HG03066 (cell line): ENCODE measurements around the gene NPY1R.

Source experiments
- ATAC-seq: cut with Tn5 transposase; IDR thresholded peaks from one replicate; pipeline ENCODE4 v1.9.1; 2021; ENCODE audit warnings: low read depth; ENCODE audit not compliant: unreplicated experiment

Gene NPY1R

DNA sequence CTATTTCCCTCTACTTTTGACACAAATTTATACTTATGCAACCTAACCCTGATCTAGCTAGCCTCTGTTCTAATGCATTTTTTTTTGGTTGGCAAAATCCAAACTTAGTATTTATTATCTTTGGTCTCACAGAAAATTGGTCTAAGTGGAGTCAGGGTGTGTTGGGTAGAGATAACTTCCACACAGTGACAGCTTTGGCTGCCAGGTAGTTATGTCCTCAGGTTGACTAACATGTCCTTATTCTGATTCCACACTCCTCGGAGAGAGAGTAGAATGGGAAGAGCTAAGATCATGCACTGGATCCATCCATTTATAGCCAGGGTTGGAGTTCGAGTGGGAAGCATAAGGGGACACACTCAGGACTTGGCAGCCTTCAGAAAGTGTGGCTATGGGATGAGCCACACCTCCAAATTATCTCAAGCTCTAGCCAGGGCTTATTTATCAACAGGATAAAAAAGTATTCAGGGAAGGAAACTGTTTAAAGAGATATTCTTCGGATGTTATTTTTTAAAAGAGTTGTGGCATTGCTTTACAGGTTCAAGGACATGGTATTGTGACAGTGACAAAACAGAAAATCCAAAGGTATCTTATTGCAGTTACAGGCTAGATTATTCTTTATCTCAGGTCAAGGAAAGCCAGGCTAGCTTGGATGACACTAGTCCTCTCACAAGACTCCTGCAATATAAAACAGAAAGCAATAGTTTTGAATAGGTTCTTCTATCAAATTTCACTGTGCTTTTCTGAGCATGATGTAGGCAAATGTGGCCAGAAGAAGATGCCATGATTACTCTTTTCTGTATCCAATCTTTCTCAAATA lies 51.5 kb downstream of the NPY1R start:
- no peak for ATAC-seq

- ATAC-seq, result no peak
Observed at GRCh38 chr4:163279713-163280112, 52.7 kb downstream of the NPY1R start.

- ATAC-seq, result no peak
Observed at GRCh38 chr4:163274861-163275260, 57.5 kb downstream of the NPY1R start.
